Endothelial cell of umbilical vein (primary cell): Measurements from ENCODE around the gene EIF1AD. TPM values are rescaled to one million over a fixed set of nuclear protein-coding genes. Genes with fewer than 3 reads are reported as not detected.

Experiments used
- BruUV-seq: library from RNA; stranded (reverse); fragments of 400-500 nt; replicated peaks from 2 replicates; lab custom pipeline; 2021; lab: Mats Ljungman, UMichigan
- CTCF ChIA-PET: fragments of 300-600, 350-600 bp; sonication (Branson Sonifier 250); formaldehyde crosslinking; loops from one replicate; lab custom pipeline; 2021; ENCODE audit warnings: antibody characterized with exemption, inconsistent platforms; lab: Charles Lee
- POLR2A ChIA-PET: fragments of 300-600, 350-600 bp; sonication (Branson Sonifier 250); formaldehyde crosslinking; loops from one replicate; lab custom pipeline; 2021; ENCODE audit warnings: antibody characterized with exemption, inconsistent platforms; lab: Charles Lee
- DNase-seq: peaks from one replicate; pipeline ENCODE4 v3.0.0-alpha.2; 2011; ENCODE audit warnings: low read depth, low spot score
- FAIRE-seq: peaks from 2 replicates; lab custom pipeline; 2011; peaks lifted over from hg19 to GRCh38; lab: Jason Lieb, UNC
- H2AFZ ChIP-seq: 2 replicates; pipeline ENCODE4 v1.6.0; 2012; ENCODE audit warnings: low read depth, low read length, control low read depth, inconsistent platforms
- H3K27ac ChIP-seq: 2 replicates; pipeline ENCODE4 v1.5.1; 2011; ENCODE audit warnings: low read depth, mild to moderate bottlenecking, control low read depth, low read length, moderate library complexity; ENCODE audit not compliant: insufficient read depth
- H3K27me3 ChIP-seq, 2 experiments: 2 replicates each; pipeline versions ENCODE4 v1.6.0 to v1.6.1; 2011; ENCODE audit warnings: low read length in 2 of 2, mixed read lengths in 1 of 2; ENCODE audit not compliant: control insufficient read depth in 2 of 2, insufficient read depth in 2 of 2
- H3K36me3 ChIP-seq, 2 experiments: 2 replicates in 1 of 2; 3 replicates in 1 of 2; pipeline ENCODE4 v1.5.1; 2011; ENCODE audit warnings: low read length in 2 of 2, mild to moderate bottlenecking in 1 of 2, moderate library complexity in 1 of 2; ENCODE audit not compliant: control insufficient read depth in 2 of 2, insufficient read depth in 2 of 2; ENCODE audit errors: extremely low read depth in 1 of 2
- H3K4me1 ChIP-seq: 3 replicates; pipeline ENCODE4 v1.5.1; 2011; ENCODE audit warnings: mild to moderate bottlenecking, low read length; ENCODE audit not compliant: control insufficient read depth, insufficient read depth; ENCODE audit errors: extremely low read depth
- H3K4me2 ChIP-seq: 2 replicates; pipeline ENCODE4 v1.6.1; 2011; ENCODE audit warnings: low read length, control low read depth, mixed read lengths; ENCODE audit not compliant: insufficient read depth
- H3K4me3 ChIP-seq, 3 experiments: fragments of 200-600 bp in 1 of 3; sonication (generic), shearing (Covaris generic) in 1 of 3; replicated peaks in 1 of 3; 2 replicates each; pipeline ENCODE4 v1.5.1; 2011 to 2016; ENCODE audit warnings: control low read depth in 3 of 3, low read length in 3 of 3, mild to moderate bottlenecking in 2 of 3, inconsistent platforms in 1 of 3, low read depth in 1 of 3, moderate library complexity in 1 of 3; ENCODE audit not compliant: insufficient read depth in 1 of 3
- H3K79me2 ChIP-seq: 2 replicates; pipeline ENCODE4 v1.6.0; 2012; ENCODE audit warnings: low read length, inconsistent platforms; ENCODE audit not compliant: control insufficient read depth, insufficient read depth
- H3K9ac ChIP-seq: replicated peaks from 2 replicates; pipeline ENCODE3; 2011; ENCODE audit warnings: low read length, control low read depth; ENCODE audit not compliant: insufficient read depth; ENCODE audit errors: extremely low read depth
- H3K9me1 ChIP-seq: replicated peaks from 3 replicates; pipeline ENCODE4 v1.6.0; 2011; ENCODE audit warnings: mild to moderate bottlenecking, low read length; ENCODE audit not compliant: control insufficient read depth, insufficient read depth; ENCODE audit errors: extremely low read depth
- H3K9me3 ChIP-seq: replicated peaks from 2 replicates; pipeline ENCODE4 v1.5.1; 2012; ENCODE audit warnings: low read length, inconsistent platforms; ENCODE audit not compliant: control insufficient read depth, insufficient read depth
- H4K20me1 ChIP-seq: replicated peaks from 2 replicates; pipeline ENCODE3; 2011; ENCODE audit warnings: mild to moderate bottlenecking, low read length; ENCODE audit not compliant: control insufficient read depth, insufficient read depth; ENCODE audit errors: extremely low read depth
- CTCF ChIP-seq, 2 donors: IDR thresholded peaks; 1 replicate in 1 of 2; 2 replicates in 1 of 2; pipeline ENCODE4 v1.5.1; 2011; ENCODE audit warnings: low read length in 2 of 2, mild to moderate bottlenecking in 2 of 2, moderate library complexity in 2 of 2, control low read depth in 1 of 2, inconsistent platforms in 1 of 2, low read depth in 1 of 2; ENCODE audit not compliant: insufficient read depth in 1 of 2; ENCODE audit errors: extremely low read depth in 1 of 2
- EZH2 ChIP-seq: IDR thresholded peaks from 2 replicates; pipeline ENCODE4 v1.6.1; 2012; ENCODE audit warnings: borderline replicate concordance, low read depth, mild to moderate bottlenecking, moderate library complexity, low read length, inconsistent platforms; ENCODE audit not compliant: severe bottlenecking
- FOS ChIP-seq: IDR thresholded peaks from 2 replicates; pipeline ENCODE4 v1.6.1; 2011; ENCODE audit warnings: mild to moderate bottlenecking, low read length, moderate library complexity, borderline replicate concordance; ENCODE audit not compliant: insufficient read depth
- GATA2 ChIP-seq: IDR thresholded peaks from 2 replicates; pipeline ENCODE4 v1.7.0; 2011; ENCODE audit warnings: low read depth, mild to moderate bottlenecking, moderate library complexity, mixed read lengths, low read length; ENCODE audit not compliant: insufficient read length, insufficient read depth
- JUN ChIP-seq: IDR thresholded peaks from 2 replicates; pipeline ENCODE4 v1.6.1; 2011; ENCODE audit warnings: borderline replicate concordance, low read depth; ENCODE audit not compliant: insufficient read length, insufficient read depth
- MAX ChIP-seq: IDR thresholded peaks from 2 replicates; pipeline ENCODE4 v1.6.1; 2011; ENCODE audit not compliant: insufficient read depth, insufficient read length
- MYC ChIP-seq: IDR thresholded peaks from one replicate; pipeline ENCODE4 v1.6.1; 2011; ENCODE audit warnings: mild to moderate bottlenecking, low read depth, low read length
- POLR2A ChIP-seq: IDR thresholded peaks from 2 replicates; pipeline ENCODE4 v1.6.1; 2012; ENCODE audit warnings: low read depth, mild to moderate bottlenecking, control low read depth, low read length
- POLR2AphosphoS5 ChIP-seq: IDR thresholded peaks from 2 replicates; pipeline ENCODE4 v1.6.1; 2012; ENCODE audit warnings: low read depth, mild to moderate bottlenecking, control low read depth, low read length, moderate library complexity; ENCODE audit not compliant: insufficient read depth
- dilution Hi-C: fragments of 300-500 bp; cut with MboI; formaldehyde crosslinking; loops from one replicate; pipeline ENCODE4 v1.15.0; 2019; ENCODE audit warnings: low sequenced_read_pairs; ENCODE audit not compliant: extremely low pct_ligation_motif_present
- intact Hi-C: fragments of 100-400 bp; cut with micrococcal nuclease; formaldehyde crosslinking; loops from one replicate; pipeline ENCODE4 v1.10.0; 2022
- polyA plus RNA-seq, 4 experiments: library from polyadenylated mRNA; depleted of rRNA in 3 of 4; stranded (reverse) in 3 of 4; unstranded in 1 of 4; fragments of >200 nt; gene quantifications; 2 replicates each; pipeline versions ENCODE4 v1.2.1 to v1.2.3, GENCODE V29; 2011 to 2012; ENCODE audit warnings: missing spikeins in 1 of 4
- total RNA-seq: library from RNA; stranded (reverse); gene quantifications from 2 replicates; pipeline ENCODE4 v1.2.3, GENCODE V29; 2021

The EIF1AD gene
- total and polyA plus RNA-seq, 2 donors (not counting 3 experiments of a cell fraction or from before 2014, with no cell fraction given): 39.3 to 39.7 TPM

GRCh38 chr11:65992056-65992455 lies 9.9 kb downstream of the EIF1AD start:
- Histone ChIP-seq H2AFZ (no peak overlapping the region), H3K9ac (no peak overlapping the region), H3K4me3 (no peak overlapping the region), H4K20me1 (no peaks in the 10 kb centered on the region), H3K27ac (no peak overlapping the region), H3K36me3 (peaks cover 2 to 4% of the 10 kb centered on the region in 2 experiments), H3K4me1 (no peaks in the 10 kb centered on the region), H3K9me1 (no peaks in the 10 kb centered on the region), H3K79me2 (no peaks in the 10 kb centered on the region), H3K9me3 (no peaks in the 10 kb centered on the region), H3K27me3 (no peaks in the 10 kb centered on the region), H3K4me2 (no peak overlapping the region)
- CTCF ChIA-PET: interaction anchor here (0.9 to 5.7 kb wide), 8 partner anchors 9 to 354 kb away, joined by 3 to 115 read pairs (median 11); partner anchors contain the start of genes CCDC85B, FIBP and SIPA1
- dilution Hi-C loops: no loop called here
- BruUV-seq: no TSS peak
- POLR2A ChIA-PET: no interaction called here
- intact Hi-C loops: no loop called here
- no peak for FAIRE-seq
- TF ChIP-seq POLR2AphosphoS5 (no peak), EZH2 (no peak), CTCF (IDR thresholded peaks at IDR 0.05; ENCODE audit: extremely low read depth in 1 of 2, insufficient read depth in 1 of 2, low read depth in 1 of 2, low read length in 2 of 2) (no peak), MYC (no peak), MAX (no peak), GATA2 (no peak), FOS (no peak), JUN (no peak), POLR2A (no peak)
- no peak for DNase-seq
